IMR-90 (cell line): ENCODE results near the gene THEMIS2. TPM values are rescaled to one million over a fixed set of nuclear protein-coding genes. Genes with fewer than 3 reads are reported as not detected.

ENCODE experiments used
- ATAC-seq: fragments of 200-7000 bp; cut with Tn5 transposase; 2 replicates; pipeline ENCODE4 v1.9.1; 2020; ENCODE audit warnings: low read depth, mild to moderate bottlenecking, moderate library complexity
- BruUV-seq: library from RNA; stranded (reverse); fragments of 400-500 nt; replicated peaks from 2 replicates; lab custom pipeline; 2021; lab: Mats Ljungman, UMichigan
- CTCF ChIA-PET: fragments of 300-600 bp; formaldehyde crosslinking; extraction: SDS; loops from one replicate; lab custom pipeline; 2021; ENCODE audit warnings: antibody characterized with exemption; lab: Yijun Ruan, JAX
- POLR2A ChIA-PET: fragments of 300-600 bp; sonication (Branson Sonifier 250); formaldehyde crosslinking; loops from one replicate; lab custom pipeline; 2022; ENCODE audit warnings: antibody characterized with exemption; ENCODE audit not compliant: unreplicated experiment; lab: Charles Lee
- DNase-seq: peaks from one replicate; pipeline ENCODE4 v3.0.0; 2013
- H2AFZ ChIP-seq: replicated peaks from 2 replicates; pipeline ENCODE3; 2013; ENCODE audit warnings: low read length, mild to moderate bottlenecking; ENCODE audit not compliant: poor library complexity
- H2AK5ac ChIP-seq: 2 replicates; pipeline ENCODE4 v1.6.1; 2013; ENCODE audit warnings: low read depth, low read length, inconsistent platforms
- H2AK9ac ChIP-seq: replicated peaks from 2 replicates; pipeline ENCODE3; 2013; ENCODE audit warnings: mild to moderate bottlenecking, low read depth, low read length, moderate library complexity; ENCODE audit not compliant: poor library complexity
- H2BK120ac ChIP-seq: 2 replicates; pipeline ENCODE4 v1.6.1; 2013; ENCODE audit warnings: low read depth, low read length, inconsistent platforms
- H2BK15ac ChIP-seq: 3 replicates; pipeline ENCODE4 v1.6.1; 2013; ENCODE audit warnings: low read depth, low read length, inconsistent platforms
- H2BK20ac ChIP-seq: 2 replicates; pipeline ENCODE4 v1.6.1; 2013; ENCODE audit warnings: low read depth, mild to moderate bottlenecking, inconsistent platforms, low read length, moderate library complexity
- H2BK5ac ChIP-seq: 2 replicates; pipeline ENCODE4 v1.6.1; 2013; ENCODE audit warnings: mild to moderate bottlenecking, low read depth, low read length, inconsistent platforms; ENCODE audit not compliant: poor library complexity, severe bottlenecking
- H3K14ac ChIP-seq: replicated peaks from 2 replicates; pipeline ENCODE4 v1.6.1; 2013; ENCODE audit warnings: low read depth, low read length, inconsistent platforms
- H3K18ac ChIP-seq: 2 replicates; pipeline ENCODE4 v1.6.1; 2013; ENCODE audit warnings: low read depth, low read length, control low read depth
- H3K23ac ChIP-seq: 2 replicates; pipeline ENCODE4 v1.6.1; 2013; ENCODE audit warnings: low read depth, low read length, inconsistent platforms
- H3K27ac ChIP-seq: 2 replicates; pipeline ENCODE4 v1.5.1; 2013; ENCODE audit warnings: mild to moderate bottlenecking, control low read depth, low read length; ENCODE audit not compliant: insufficient read depth
- H3K27me3 ChIP-seq: 2 replicates; pipeline ENCODE4 v1.6.1; 2013; ENCODE audit warnings: low read length; ENCODE audit not compliant: control insufficient read depth, insufficient read depth
- H3K36me3 ChIP-seq: 2 replicates; pipeline ENCODE4 v1.6.1; 2013; ENCODE audit warnings: low read length, mixed read lengths; ENCODE audit not compliant: control insufficient read depth, insufficient read depth
- H3K4ac ChIP-seq: 2 replicates; pipeline ENCODE4 v1.6.1; 2013; ENCODE audit warnings: low read depth, low read length, inconsistent platforms
- H3K4me1 ChIP-seq: 2 replicates; pipeline ENCODE4 v1.6.1; 2013; ENCODE audit warnings: low read length, mixed read lengths; ENCODE audit not compliant: control insufficient read depth, insufficient read depth
- H3K4me2 ChIP-seq: 2 replicates; pipeline ENCODE4 v1.6.1; 2013; ENCODE audit warnings: low read depth, mild to moderate bottlenecking, control low read depth, low read length, moderate library complexity
- H3K4me3 ChIP-seq: 2 replicates; pipeline ENCODE4 v1.5.1; 2013; ENCODE audit warnings: low read depth, mild to moderate bottlenecking, control low read depth, low read length, moderate library complexity; ENCODE audit not compliant: insufficient read depth
- H3K56ac ChIP-seq: 2 replicates; pipeline ENCODE4 v1.6.1; 2013; ENCODE audit warnings: low read length, inconsistent platforms; ENCODE audit not compliant: insufficient read depth; ENCODE audit errors: extremely low read depth
- H3K79me1 ChIP-seq, 2 experiments: 2 replicates each; pipeline ENCODE4 v1.6.1; 2013; ENCODE audit warnings: low read length in 2 of 2, inconsistent platforms in 1 of 2, low read depth in 1 of 2
- H3K9ac ChIP-seq: 2 replicates; pipeline ENCODE4 v1.6.1; 2013; ENCODE audit warnings: low read depth, low read length, control low read depth
- H3K9me1 ChIP-seq: 2 replicates; pipeline ENCODE4 v1.6.1; 2013; ENCODE audit warnings: low read length, inconsistent platforms; ENCODE audit not compliant: insufficient read depth
- H3K9me3 ChIP-seq: 2 replicates; pipeline ENCODE4 v1.6.1; 2013; ENCODE audit warnings: low read length; ENCODE audit not compliant: control insufficient read depth, insufficient read depth
- H4K20me1 ChIP-seq: 2 replicates; pipeline ENCODE4 v1.6.1; 2013; ENCODE audit warnings: low read length, inconsistent platforms; ENCODE audit not compliant: insufficient read depth
- H4K5ac ChIP-seq: 2 replicates; pipeline ENCODE4 v1.6.1; 2013; ENCODE audit warnings: mild to moderate bottlenecking, low read depth, low read length, control low read depth
- H4K8ac ChIP-seq, 2 experiments: 2 replicates each; pipeline ENCODE4 v1.6.1; 2013; ENCODE audit warnings: low read depth in 2 of 2, low read length in 2 of 2, control low read depth in 1 of 2, inconsistent platforms in 1 of 2
- H4K91ac ChIP-seq: 2 replicates; pipeline ENCODE4 v1.6.1; 2013; ENCODE audit warnings: low read depth, low read length, inconsistent platforms; ENCODE audit not compliant: insufficient read depth
- CTCF ChIP-seq: conservative IDR thresholded peaks from 2 replicates; pipeline ENCODE4 v1.5.1; 2012; ENCODE audit warnings: mild to moderate bottlenecking, low read depth, low read length, improper control_type of control experiment
- FOS ChIP-seq: fragments of 150-350 bp; IDR thresholded peaks from 2 replicates; pipeline ENCODE4 v1.6.1; 2016; ENCODE audit warnings: low read depth, low read length
- MAFK ChIP-seq: IDR thresholded peaks from 2 replicates; pipeline ENCODE4 v1.6.1; 2012; ENCODE audit warnings: low read depth, low read length, improper control_type of control experiment
- MXI1 ChIP-seq: IDR thresholded peaks from 2 replicates; pipeline ENCODE4 v1.6.1; 2012; ENCODE audit warnings: low read depth, mild to moderate bottlenecking, low read length, moderate library complexity, borderline replicate concordance
- RAD21 ChIP-seq: IDR thresholded peaks from 2 replicates; pipeline ENCODE4 v1.6.1; 2012; ENCODE audit warnings: low read length, improper control_type of control experiment
- USF2 ChIP-seq: fragments of 150-350 bp; IDR thresholded peaks from 2 replicates; pipeline ENCODE4 v1.6.1; 2017; ENCODE audit warnings: mild to moderate bottlenecking, antibody characterized with exemption, low read length, low read depth
- WGBS, 2 experiments: methylation state at CpG; one replicate each; pipeline versions ENCODE4 v1.1.5 to v1.1.7; 2013; ENCODE audit warnings: missing lambda C conversion rate in 2 of 2; ENCODE audit not compliant: insufficient read length in 1 of 2; ENCODE audit errors: extremely low coverage in 2 of 2; 5-methylcytosine and 5-hydroxymethylcytosine counted together
- dilution Hi-C: fragments of 300-500 bp; cut with HindIII; formaldehyde crosslinking; loops from one replicate; pipeline ENCODE4 v1.14.3; 2018; ENCODE audit warnings: low sequenced_read_pairs; ENCODE audit not compliant: unreplicated experiment
- in situ Hi-C: fragments of 300-500 bp; cut with MboI; formaldehyde crosslinking; loops from 3 replicates; pipeline ENCODE4 v1.14.3; 2019; ENCODE audit warnings: low sequenced_read_pairs, inconsistent platforms, mixed read lengths
- intact Hi-C: fragments of 100-400 bp; cut with micrococcal nuclease; formaldehyde crosslinking; loops from 2 replicates; pipeline ENCODE4 v1.10.0; 2022
- polyA plus RNA-seq, 3 experiments: library from polyadenylated mRNA; depleted of rRNA; stranded (reverse); fragments of >200 nt; gene quantifications; 2 replicates each; pipeline ENCODE4 v1.2.3, GENCODE V29; 2012; ENCODE audit warnings: low replicate concordance in 1 of 3
- total RNA-seq: library from RNA; depleted of rRNA; stranded (reverse); fragments of >200 nt; gene quantifications from 2 replicates; pipeline ENCODE4 v1.2.3, GENCODE V29; 2012

THEMIS2 gene
- total and polyA plus RNA-seq, 2 of the 4 experiments (the other 2 are of a cell fraction), result 4.5 to 5.0 TPM

GRCh38 chr1:27833470-27833869 lies 38.9 kb upstream of the THEMIS2 start:
- dilution Hi-C loops, result no loop called here
- ChIA-PET POLR2A (no interaction called here), CTCF (no interaction called here)
- Histone ChIP-seq H3K14ac (no peak overlapping the region), H2BK5ac (no peak overlapping the region), H2AK5ac (no peak overlapping the region), H3K36me3 (peaks cover 4% of the 10 kb centered on the region; the same call in 1 of the 2 replicates), H3K27ac (no peak overlapping the region), H3K4me1 (peaks cover 7% of the 10 kb centered on the region; the same call in 1 of the 2 replicates), H2BK20ac (no peak overlapping the region), H3K9me3 (no peaks in the 10 kb centered on the region), H3K4me2 (no peak overlapping the region), H4K91ac (no peak overlapping the region), H2AFZ (no peak overlapping the region), H2BK120ac (no peak overlapping the region), H3K56ac (no peak overlapping the region), H3K27me3 (no peaks in the 10 kb centered on the region), H3K18ac (no peak overlapping the region), H3K79me1 (peaks cover 34 to 44% of the 10 kb centered on the region in 2 experiments), H3K23ac (no peak overlapping the region), H4K8ac (no peak overlapping the region), H3K9ac (no peak overlapping the region), H2BK15ac (no peak overlapping the region), H2AK9ac (no peak overlapping the region), H4K5ac (no peak overlapping the region), H3K9me1 (no peaks in the 10 kb centered on the region; the same call in 1 of the 2 replicates), H3K4ac (no peak overlapping the region), H3K4me3 (no peak overlapping the region), H4K20me1 (no peaks in the 10 kb centered on the region; the same call in 1 of the 2 replicates)
- intact Hi-C loops, result loop anchor here (5.0 kb wide), 2 partner anchors 106 to 161 kb away; partner anchors contain the start of genes FAM76A and IFI6
- no peak for ATAC-seq
- in situ Hi-C loops, result no loop called here
- no CpG with 5 or more reads among the region's 3 CpGs for WGBS, 2 experiments
- TF ChIP-seq MXI1 (no peak), FOS (no peak), USF2 (no peak), RAD21 (no peak), CTCF (no peak), MAFK (peak; percentile 63)
- no TSS peak for BruUV-seq
- no peak for DNase-seq
